HepG2 (cell line): ENCODE data around the gene MYL6B. TPM values are rescaled to one million over a fixed set of nuclear protein-coding genes. Genes with fewer than 3 reads are reported as not detected.

Experiments
- AKNA ChIP-seq: sonication (generic); formaldehyde crosslinking; IDR thresholded peaks from 2 replicates; pipeline ENCODE4 v1.4.0; 2020; ENCODE audit warnings: missing genetic modification reagents, borderline replicate concordance
- ARHGAP35 ChIP-seq: sonication (generic); formaldehyde crosslinking; IDR thresholded peaks from 2 replicates; pipeline ENCODE4 v1.9.0; 2022; ENCODE audit warnings: mild to moderate bottlenecking, inconsistent platforms, moderate library complexity, missing genetic modification reagents, borderline replicate concordance
- HMG20B ChIP-seq: conservative IDR thresholded peaks from 2 replicates; pipeline ENCODE4 v1.6.1; 2016; ENCODE audit warnings: missing genetic modification reagents, missing compliant biosample characterization
- HNF1B ChIP-seq: sonication (generic); formaldehyde crosslinking; IDR thresholded peaks from 2 replicates; pipeline ENCODE4 v1.5.1; 2020; ENCODE audit warnings: mild to moderate bottlenecking, moderate library complexity, missing genetic modification reagents
- IKZF5 ChIP-seq: IDR thresholded peaks from 2 replicates; pipeline ENCODE4 v1.6.1; 2018; ENCODE audit warnings: missing genetic modification reagents, mild to moderate bottlenecking, missing compliant biosample characterization
- KLF11 ChIP-seq: IDR thresholded peaks from 2 replicates; pipeline ENCODE4 v1.6.1; 2016; ENCODE audit warnings: missing compliant biosample characterization
- MBD4 ChIP-seq: IDR thresholded peaks from 2 replicates; pipeline ENCODE4 v1.6.1; 2012; ENCODE audit warnings: low read length, inconsistent platforms, borderline replicate concordance
- MEF2D ChIP-seq: sonication (generic); formaldehyde crosslinking; IDR thresholded peaks from 2 replicates; pipeline ENCODE4 v1.5.1; 2020; ENCODE audit warnings: mild to moderate bottlenecking, missing genetic modification reagents
- PAX8 ChIP-seq: sonication (generic); formaldehyde crosslinking; IDR thresholded peaks from 2 replicates; pipeline ENCODE4 v1.8.0; 2022; ENCODE audit warnings: mild to moderate bottlenecking, missing genetic modification reagents, borderline replicate concordance
- RELA ChIP-seq: sonication (generic); formaldehyde crosslinking; IDR thresholded peaks from 2 replicates; pipeline ENCODE4 v1.4.0; 2020; ENCODE audit warnings: missing genetic modification reagents
- SMARCC2 ChIP-seq: fragments of 450-650 bp; IDR thresholded peaks from 2 replicates; pipeline ENCODE4 v1.6.1; 2017; ENCODE audit warnings: antibody characterized with exemption, mild to moderate bottlenecking
- XBP1 ChIP-seq: sonication (generic); formaldehyde crosslinking; IDR thresholded peaks from 2 replicates; pipeline ENCODE4 v1.5.0; 2020; ENCODE audit warnings: missing genetic modification reagents
- ZBTB39 ChIP-seq: sonication (generic); formaldehyde crosslinking; IDR thresholded peaks from 2 replicates; pipeline ENCODE4 v1.5.0; 2020; ENCODE audit warnings: missing genetic modification reagents
- ZNF275 ChIP-seq: sonication (generic); formaldehyde crosslinking; IDR thresholded peaks from 2 replicates; pipeline ENCODE4 v1.8.0; 2022; ENCODE audit warnings: missing genetic modification reagents, mild to moderate bottlenecking, inconsistent platforms, borderline replicate concordance
- ZNF451 ChIP-seq: sonication (generic); formaldehyde crosslinking; IDR thresholded peaks from 2 replicates; pipeline ENCODE4 v1.5.0; 2020; ENCODE audit warnings: mild to moderate bottlenecking, missing genetic modification reagents
- ZNF740 ChIP-seq: sonication (generic); formaldehyde crosslinking; IDR thresholded peaks from 2 replicates; pipeline ENCODE4 v1.4.0; 2020; ENCODE audit warnings: missing genetic modification reagents
- ZSCAN29 ChIP-seq: sonication (generic); formaldehyde crosslinking; conservative IDR thresholded peaks from 2 replicates; pipeline ENCODE4 v1.4.0; 2020; ENCODE audit warnings: mild to moderate bottlenecking, missing genetic modification reagents
- polyA plus RNA-seq, 8 experiments: library from polyadenylated mRNA; depleted of rRNA in 3 of 8; stranded (reverse) in 7 of 8; unstranded in 1 of 8; fragments of >200 nt; fragmentation: Illumina TruSeq in 4 of 8; extraction: Trizol in 4 of 8; gene quantifications; 2 replicates each; pipeline versions ENCODE4 v1.2.1 to v1.2.3, GENCODE V29; 2011 to 2016; ENCODE audit warnings: low read depth in 4 of 8, missing spikeins in 1 of 8, mixed read lengths in 1 of 8; ENCODE audit not compliant: insufficient read depth in 1 of 8
- total RNA-seq, 5 experiments: library from RNA; depleted of rRNA; stranded (reverse); fragments of >200 nt; fragmentation: Illumina TruSeq; extraction: Trizol; gene quantifications; 2 replicates each; pipeline ENCODE4 v1.2.3, GENCODE V29; 2016; ENCODE audit warnings: low read depth in 1 of 5

Gene MYL6B
- total and polyA plus RNA-seq, 2 of the 13 experiments (the other 11 are each of a cell fraction or from before 2014, with no cell fraction given), result 75.7 to 88.7 TPM

GRCh38 chr12:56104109-56104814, 48.1 kb upstream of the MYL6B start, which contains the start of gene PA2G4 (continued):
- peak; percentile 86; the same call in 1 of the 2 replicates for TF ChIP-seq ZBTB39 (CRISPR knock-in tag)
- TF ChIP-seq KLF11 (CRISPR knock-in tag), result no peak
- TF ChIP-seq XBP1 (CRISPR knock-in tag), result no peak
- peak; percentile 94 for TF ChIP-seq ZSCAN29
- peak; percentile 41; the same call in 1 of the 2 replicates for TF ChIP-seq PAX8 (CRISPR knock-in tag)
- no peak for TF ChIP-seq RELA
- peak; percentile 92 for TF ChIP-seq ARHGAP35
- peak; percentile 81 for TF ChIP-seq HNF1B (CRISPR knock-in tag)
- no peak for TF ChIP-seq SMARCC2
- TF ChIP-seq MEF2D (CRISPR knock-in tag), result peak; percentile 78; the same call in 1 of the 2 replicates
- TF ChIP-seq ZNF451 (CRISPR knock-in tag), result peak; percentile 92
- no peak for TF ChIP-seq HMG20B (CRISPR knock-in tag)
- 0 out of 2 replicates have a peak, but pooled peaks have one; percentile 10 for TF ChIP-seq ZNF740 (CRISPR knock-in tag)
- TF ChIP-seq AKNA (CRISPR knock-in tag), result no peak
- peak; percentile 16; the same call in 1 of the 2 replicates for TF ChIP-seq MBD4
- TF ChIP-seq IKZF5 (CRISPR knock-in tag), result peak; percentile 92
- peak; percentile 92 for TF ChIP-seq ZNF275 (CRISPR knock-in tag)
